Measurements from ENCODE around the gene WEE1. TPM values are rescaled to one million over a fixed set of nuclear protein-coding genes. Genes with fewer than 3 reads are reported as not detected.

Gene WEE1
- total and polyA plus RNA-seq, 2 experiments from 2014 or later = 50.7 to 149 TPM

DNA sequence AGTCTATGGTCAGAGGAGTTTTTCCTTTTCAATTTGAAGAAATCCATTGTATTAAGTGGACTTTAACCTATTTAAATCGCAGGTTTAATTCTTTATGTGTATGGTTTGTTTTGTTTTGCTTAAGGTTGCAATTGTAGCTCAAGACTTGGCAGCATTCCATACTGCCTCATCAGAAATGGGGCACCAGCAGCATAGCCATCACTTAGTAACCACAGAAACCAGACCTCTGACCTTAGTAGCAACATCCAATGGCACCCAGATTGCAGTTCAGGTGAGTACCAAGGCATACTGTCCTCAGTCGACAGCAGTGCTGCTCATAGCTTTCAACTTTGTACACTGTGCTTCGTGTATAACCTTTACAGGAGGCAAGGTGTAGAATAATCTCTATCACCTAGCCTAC, 48.4 kb upstream of the WEE1 start:
- H3K27ac ChIP-seq (ENCODE audit: low read depth) = no peak overlapping the region; the same call in 1 of the 2 replicates
- H3K36me3 Mint-ChIP-seq (ENCODE audit: low read depth) = peaks cover 29% of the 10 kb centered on the region
- H3K4me1 Mint-ChIP-seq = peaks cover 22% of the 10 kb centered on the region
- TF ChIP-seq, protein P1, sequence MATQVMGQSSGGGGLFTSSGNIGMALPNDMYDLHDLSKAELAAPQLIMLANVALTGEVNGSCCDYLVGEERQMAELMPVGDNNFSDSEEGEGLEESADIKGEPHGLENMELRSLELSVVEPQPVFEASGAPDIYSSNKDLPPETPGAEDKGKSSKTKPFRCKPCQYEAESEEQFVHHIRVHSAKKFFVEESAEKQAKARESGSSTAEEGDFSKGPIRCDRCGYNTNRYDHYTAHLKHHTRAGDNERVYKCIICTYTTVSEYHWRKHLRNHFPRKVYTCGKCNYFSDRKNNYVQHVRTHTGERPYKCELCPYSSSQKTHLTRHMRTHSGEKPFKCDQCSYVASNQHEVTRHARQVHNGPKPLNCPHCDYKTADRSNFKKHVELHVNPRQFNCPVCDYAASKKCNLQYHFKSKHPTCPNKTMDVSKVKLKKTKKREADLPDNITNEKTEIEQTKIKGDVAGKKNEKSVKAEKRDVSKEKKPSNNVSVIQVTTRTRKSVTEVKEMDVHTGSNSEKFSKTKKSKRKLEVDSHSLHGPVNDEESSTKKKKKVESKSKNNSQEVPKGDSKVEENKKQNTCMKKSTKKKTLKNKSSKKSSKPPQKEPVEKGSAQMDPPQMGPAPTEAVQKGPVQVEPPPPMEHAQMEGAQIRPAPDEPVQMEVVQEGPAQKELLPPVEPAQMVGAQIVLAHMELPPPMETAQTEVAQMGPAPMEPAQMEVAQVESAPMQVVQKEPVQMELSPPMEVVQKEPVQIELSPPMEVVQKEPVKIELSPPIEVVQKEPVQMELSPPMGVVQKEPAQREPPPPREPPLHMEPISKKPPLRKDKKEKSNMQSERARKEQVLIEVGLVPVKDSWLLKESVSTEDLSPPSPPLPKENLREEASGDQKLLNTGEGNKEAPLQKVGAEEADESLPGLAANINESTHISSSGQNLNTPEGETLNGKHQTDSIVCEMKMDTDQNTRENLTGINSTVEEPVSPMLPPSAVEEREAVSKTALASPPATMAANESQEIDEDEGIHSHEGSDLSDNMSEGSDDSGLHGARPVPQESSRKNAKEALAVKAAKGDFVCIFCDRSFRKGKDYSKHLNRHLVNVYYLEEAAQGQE (IDR thresholded peaks at IDR 0.05; ENCODE audit: unreplicated experiment) = no peak
- TF ChIP-seq CREB1 (CRISPR knock-in tag; IDR thresholded peaks at IDR 0.05; ENCODE audit: low read depth) = no peak
- no peak for TF ChIP-seq EZH2phosphoT487 (IDR thresholded peaks at IDR 0.05; ENCODE audit: unreplicated experiment)
- no peak for TF ChIP-seq NANOG (IDR thresholded peaks at IDR 0.05; ENCODE audit: borderline replicate concordance)
- TF ChIP-seq EZH2 (IDR thresholded peaks at IDR 0.05; ENCODE audit: low read depth, unreplicated experiment) = no peak
- TF ChIP-seq STAT1 (IDR thresholded peaks at IDR 0.05; ENCODE audit: unreplicated experiment) = no peak
- no peak for TF ChIP-seq ZNF114 (CRISPR knock-in tag; IDR thresholded peaks at IDR 0.05)
- no peak for TF ChIP-seq POLR2AphosphoS5 (IDR thresholded peaks at IDR 0.05; ENCODE audit: low read depth)
- TF ChIP-seq JUNB (IDR thresholded peaks at IDR 0.05; ENCODE audit: unreplicated experiment) = no peak
- no peak for TF ChIP-seq ZNF331 (CRISPR knock-in tag; IDR thresholded peaks at IDR 0.05; ENCODE audit: low read depth)
- TF ChIP-seq, protein P2, sequence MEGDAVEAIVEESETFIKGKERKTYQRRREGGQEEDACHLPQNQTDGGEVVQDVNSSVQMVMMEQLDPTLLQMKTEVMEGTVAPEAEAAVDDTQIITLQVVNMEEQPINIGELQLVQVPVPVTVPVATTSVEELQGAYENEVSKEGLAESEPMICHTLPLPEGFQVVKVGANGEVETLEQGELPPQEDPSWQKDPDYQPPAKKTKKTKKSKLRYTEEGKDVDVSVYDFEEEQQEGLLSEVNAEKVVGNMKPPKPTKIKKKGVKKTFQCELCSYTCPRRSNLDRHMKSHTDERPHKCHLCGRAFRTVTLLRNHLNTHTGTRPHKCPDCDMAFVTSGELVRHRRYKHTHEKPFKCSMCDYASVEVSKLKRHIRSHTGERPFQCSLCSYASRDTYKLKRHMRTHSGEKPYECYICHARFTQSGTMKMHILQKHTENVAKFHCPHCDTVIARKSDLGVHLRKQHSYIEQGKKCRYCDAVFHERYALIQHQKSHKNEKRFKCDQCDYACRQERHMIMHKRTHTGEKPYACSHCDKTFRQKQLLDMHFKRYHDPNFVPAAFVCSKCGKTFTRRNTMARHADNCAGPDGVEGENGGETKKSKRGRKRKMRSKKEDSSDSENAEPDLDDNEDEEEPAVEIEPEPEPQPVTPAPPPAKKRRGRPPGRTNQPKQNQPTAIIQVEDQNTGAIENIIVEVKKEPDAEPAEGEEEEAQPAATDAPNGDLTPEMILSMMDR (conservative IDR thresholded peaks at IDR 0.05; ENCODE audit: low read depth in 2 of 2) = no peak
- TF ChIP-seq, protein P3, sequence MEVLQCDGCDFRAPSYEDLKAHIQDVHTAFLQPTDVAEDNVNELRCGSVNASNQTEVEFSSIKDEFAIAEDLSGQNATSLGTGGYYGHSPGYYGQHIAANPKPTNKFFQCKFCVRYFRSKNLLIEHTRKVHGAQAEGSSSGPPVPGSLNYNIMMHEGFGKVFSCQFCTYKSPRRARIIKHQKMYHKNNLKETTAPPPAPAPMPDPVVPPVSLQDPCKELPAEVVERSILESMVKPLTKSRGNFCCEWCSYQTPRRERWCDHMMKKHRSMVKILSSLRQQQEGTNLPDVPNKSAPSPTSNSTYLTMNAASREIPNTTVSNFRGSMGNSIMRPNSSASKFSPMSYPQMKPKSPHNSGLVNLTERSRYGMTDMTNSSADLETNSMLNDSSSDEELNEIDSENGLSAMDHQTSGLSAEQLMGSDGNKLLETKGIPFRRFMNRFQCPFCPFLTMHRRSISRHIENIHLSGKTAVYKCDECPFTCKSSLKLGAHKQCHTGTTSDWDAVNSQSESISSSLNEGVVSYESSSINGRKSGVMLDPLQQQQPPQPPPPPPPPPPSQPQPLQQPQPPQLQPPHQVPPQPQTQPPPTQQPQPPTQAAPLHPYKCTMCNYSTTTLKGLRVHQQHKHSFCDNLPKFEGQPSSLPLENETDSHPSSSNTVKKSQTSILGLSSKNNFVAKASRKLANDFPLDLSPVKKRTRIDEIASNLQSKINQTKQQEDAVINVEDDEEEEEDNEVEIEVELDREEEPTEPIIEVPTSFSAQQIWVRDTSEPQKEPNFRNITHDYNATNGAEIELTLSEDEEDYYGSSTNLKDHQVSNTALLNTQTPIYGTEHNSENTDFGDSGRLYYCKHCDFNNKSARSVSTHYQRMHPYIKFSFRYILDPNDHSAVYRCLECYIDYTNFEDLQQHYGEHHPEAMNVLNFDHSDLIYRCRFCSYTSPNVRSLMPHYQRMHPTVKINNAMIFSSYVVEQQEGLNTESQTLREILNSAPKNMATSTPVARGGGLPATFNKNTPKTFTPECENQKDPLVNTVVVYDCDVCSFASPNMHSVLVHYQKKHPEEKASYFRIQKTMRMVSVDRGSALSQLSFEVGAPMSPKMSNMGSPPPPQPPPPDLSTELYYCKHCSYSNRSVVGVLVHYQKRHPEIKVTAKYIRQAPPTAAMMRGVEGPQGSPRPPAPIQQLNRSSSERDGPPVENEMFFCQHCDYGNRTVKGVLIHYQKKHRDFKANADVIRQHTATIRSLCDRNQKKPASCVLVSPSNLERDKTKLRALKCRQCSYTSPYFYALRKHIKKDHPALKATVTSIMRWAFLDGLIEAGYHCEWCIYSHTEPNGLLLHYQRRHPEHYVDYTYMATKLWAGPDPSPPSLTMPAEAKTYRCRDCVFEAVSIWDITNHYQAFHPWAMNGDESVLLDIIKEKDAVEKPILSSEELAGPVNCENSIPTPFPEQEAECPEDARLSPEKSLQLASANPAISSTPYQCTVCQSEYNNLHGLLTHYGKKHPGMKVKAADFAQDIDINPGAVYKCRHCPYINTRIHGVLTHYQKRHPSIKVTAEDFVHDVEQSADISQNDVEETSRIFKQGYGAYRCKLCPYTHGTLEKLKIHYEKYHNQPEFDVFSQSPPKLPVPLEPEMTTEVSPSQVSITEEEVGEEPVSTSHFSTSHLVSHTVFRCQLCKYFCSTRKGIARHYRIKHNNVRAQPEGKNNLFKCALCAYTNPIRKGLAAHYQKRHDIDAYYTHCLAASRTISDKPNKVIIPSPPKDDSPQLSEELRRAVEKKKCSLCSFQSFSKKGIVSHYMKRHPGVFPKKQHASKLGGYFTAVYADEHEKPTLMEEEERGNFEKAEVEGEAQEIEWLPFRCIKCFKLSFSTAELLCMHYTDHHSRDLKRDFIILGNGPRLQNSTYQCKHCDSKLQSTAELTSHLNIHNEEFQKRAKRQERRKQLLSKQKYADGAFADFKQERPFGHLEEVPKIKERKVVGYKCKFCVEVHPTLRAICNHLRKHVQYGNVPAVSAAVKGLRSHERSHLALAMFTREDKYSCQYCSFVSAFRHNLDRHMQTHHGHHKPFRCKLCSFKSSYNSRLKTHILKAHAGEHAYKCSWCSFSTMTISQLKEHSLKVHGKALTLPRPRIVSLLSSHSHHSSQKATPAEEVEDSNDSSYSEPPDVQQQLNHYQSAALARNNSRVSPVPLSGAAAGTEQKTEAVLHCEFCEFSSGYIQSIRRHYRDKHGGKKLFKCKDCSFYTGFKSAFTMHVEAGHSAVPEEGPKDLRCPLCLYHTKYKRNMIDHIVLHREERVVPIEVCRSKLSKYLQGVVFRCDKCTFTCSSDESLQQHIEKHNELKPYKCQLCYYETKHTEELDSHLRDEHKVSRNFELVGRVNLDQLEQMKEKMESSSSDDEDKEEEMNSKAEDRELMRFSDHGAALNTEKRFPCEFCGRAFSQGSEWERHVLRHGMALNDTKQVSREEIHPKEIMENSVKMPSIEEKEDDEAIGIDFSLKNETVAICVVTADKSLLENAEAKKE (CRISPR knock-in tag; IDR thresholded peaks at IDR 0.05) = no peak
- TF ChIP-seq, protein P4, sequence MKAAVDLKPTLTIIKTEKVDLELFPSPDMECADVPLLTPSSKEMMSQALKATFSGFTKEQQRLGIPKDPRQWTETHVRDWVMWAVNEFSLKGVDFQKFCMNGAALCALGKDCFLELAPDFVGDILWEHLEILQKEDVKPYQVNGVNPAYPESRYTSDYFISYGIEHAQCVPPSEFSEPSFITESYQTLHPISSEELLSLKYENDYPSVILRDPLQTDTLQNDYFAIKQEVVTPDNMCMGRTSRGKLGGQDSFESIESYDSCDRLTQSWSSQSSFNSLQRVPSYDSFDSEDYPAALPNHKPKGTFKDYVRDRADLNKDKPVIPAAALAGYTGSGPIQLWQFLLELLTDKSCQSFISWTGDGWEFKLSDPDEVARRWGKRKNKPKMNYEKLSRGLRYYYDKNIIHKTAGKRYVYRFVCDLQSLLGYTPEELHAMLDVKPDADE (IDR thresholded peaks at IDR 0.05) = no peak
- no peak overlapping the region for H2AFZ ChIP-seq
- no peak overlapping the region for H3K4me3 ChIP-seq
- peaks cover 15% of the 10 kb centered on the region; the same call in 1 of the 2 replicates for H3F3A ChIP-seq (replicated peaks; ENCODE audit: low read depth)
- no peaks in the 10 kb centered on the region for H3K27me3 ChIP-seq (ENCODE audit: insufficient read depth)
- peaks cover 10% of the 10 kb centered on the region for H3K36me3 ChIP-seq (ENCODE audit: insufficient read depth)
- no peak overlapping the region for H3K4me3 Mint-ChIP-seq
- peaks cover 3% of the 10 kb centered on the region for H3K27me3 Mint-ChIP-seq (ENCODE audit: insufficient read depth, low read depth, poor library complexity)
- H3K4me2 ChIP-seq = no peak overlapping the region
- H3K9me3 Mint-ChIP-seq = no peaks in the 10 kb centered on the region
- DNase-seq (ENCODE audit: low spot score) (no peak), ATAC-seq (no peak)
- no peaks in the 10 kb centered on the region for H3K79me2 ChIP-seq (replicated peaks; ENCODE audit: insufficient read depth)
- no peaks in the 10 kb centered on the region for H4K20me1 ChIP-seq (replicated peaks; ENCODE audit: insufficient read depth)
- no peaks in the 10 kb centered on the region for H3K9me2 ChIP-seq (ENCODE audit: insufficient read depth)
- H3K4me1 ChIP-seq (ENCODE audit: insufficient read depth) = peaks cover 13% of the 10 kb centered on the region; the same call in 1 of the 2 replicates
- H3K27ac Mint-ChIP-seq = no peak overlapping the region
